A549 (cell line): ENCODE measurements around the gene CARD11. TPM values are rescaled to one million over a fixed set of nuclear protein-coding genes. Genes with fewer than 3 reads are reported as not detected.

Experiments
- ATAC-seq, 2 experiments: fragments of 200-7000 bp in 1 of 2; fragments of >200 bp in 1 of 2; cut with Nextera tagmentation in 1 of 2; cut with Tn5 transposase in 1 of 2; 3 replicates each; pipeline versions ENCODE4 v1.8.0 to v1.9.1; 2018 to 2020; ENCODE audit warnings: mild to moderate bottlenecking in 1 of 2, moderate library complexity in 1 of 2
- CTCF ChIA-PET: fragments of 300-600 bp; sonication (Branson Sonifier 250); formaldehyde crosslinking; extraction: SDS; loops from one replicate; lab custom pipeline; 2021; ENCODE audit warnings: antibody characterized with exemption, inconsistent platforms; lab: Yijun Ruan, JAX
- POLR2A ChIA-PET: fragments of 350-600 bp; formaldehyde crosslinking; extraction: SDS; loops from one replicate; lab custom pipeline; 2021; ENCODE audit warnings: antibody characterized with exemption, inconsistent platforms; lab: Yijun Ruan, JAX
- DNase-seq, 2 experiments: peaks; one replicate each; pipeline versions ENCODE4 v3.0.0 to v3.0.0-alpha.2; 2011 to 2016; ENCODE audit warnings: low read depth in 1 of 2, low spot score in 1 of 2
- FAIRE-seq: peaks from 2 replicates; lab custom pipeline; 2011; peaks lifted over from hg19 to GRCh38; lab: Jason Lieb, UNC
- H3K27ac ChIP-seq, 2 experiments: fragments of >200 bp; sonication (Bioruptor Twin); formaldehyde crosslinking; 3 replicates each; pipeline ENCODE4 v1.5.1; 2016 to 2017
- H3K4me1 ChIP-seq: fragments of >200 bp; sonication (Bioruptor Twin); formaldehyde crosslinking; 3 replicates; pipeline ENCODE4 v1.6.1; 2016
- H3K4me2 ChIP-seq: fragments of >200 bp; sonication (Bioruptor Twin); formaldehyde crosslinking; 3 replicates; pipeline ENCODE4 v1.6.1; 2016
- H3K4me3 ChIP-seq: fragments of >200 bp; sonication (Bioruptor Twin); formaldehyde crosslinking; 3 replicates; pipeline ENCODE4 v1.5.1; 2016
- H3K9me3 ChIP-seq: fragments of >200 bp; sonication (Bioruptor Twin); formaldehyde crosslinking; 3 replicates; pipeline ENCODE4 v1.6.1; 2016
- CEBPB ChIP-seq, 2 experiments: fragments of >200 bp in 1 of 2; sonication (Bioruptor Twin) in 1 of 2; formaldehyde crosslinking in 1 of 2; IDR thresholded peaks; 2 replicates each; pipeline ENCODE4 v1.6.1; 2012 to 2016
- ESRRA ChIP-seq: fragments of 150-350 bp; IDR thresholded peaks from 2 replicates; pipeline ENCODE4 v1.6.1; 2014; ENCODE audit warnings: mild to moderate bottlenecking, low read length, borderline replicate concordance
- FOSB ChIP-seq: fragments of 250-450 bp; sonication (Bioruptor Pico); IDR thresholded peaks from 2 replicates; pipeline ENCODE4 v1.5.0; 2020; ENCODE audit warnings: mild to moderate bottlenecking, moderate library complexity
- FOSL2 ChIP-seq, 2 experiments: fragments of 450-650 bp in 1 of 2; fragments of >200 bp in 1 of 2; sonication (Bioruptor Twin) in 1 of 2; formaldehyde crosslinking; IDR thresholded peaks; 2 replicates each; pipeline versions ENCODE4 v1.5.0 to v1.6.1; 2016 to 2020; ENCODE audit warnings: mild to moderate bottlenecking in 1 of 2, moderate library complexity in 1 of 2
- KDM1A ChIP-seq: fragments of 200-600 bp; sonication (generic); IDR thresholded peaks from 2 replicates; pipeline ENCODE4 v1.6.1; 2016; ENCODE audit warnings: low read depth, mild to moderate bottlenecking
- MAFK ChIP-seq: fragments of 450-650 bp; IDR thresholded peaks from 2 replicates; pipeline ENCODE4 v1.6.1; 2014; ENCODE audit not compliant: partially characterized antibody
- MYC ChIP-seq: IDR thresholded peaks from 2 replicates; pipeline ENCODE4 v1.6.1; 2012; ENCODE audit warnings: mild to moderate bottlenecking, inconsistent platforms, low read length, improper control_type of control experiment, borderline replicate concordance
- POLR2A ChIP-seq: IDR thresholded peaks from 2 replicates; pipeline ENCODE4 v1.6.1; 2012; ENCODE audit warnings: mild to moderate bottlenecking, low read length
- RAD21 ChIP-seq, 2 experiments: fragments of >200 bp in 1 of 2; sonication (Bioruptor Twin) in 1 of 2; formaldehyde crosslinking in 1 of 2; IDR thresholded peaks in 1 of 2; conservative IDR thresholded peaks in 1 of 2; 2 replicates in 1 of 2; 3 replicates in 1 of 2; pipeline ENCODE4 v1.6.1; 2012 to 2018; ENCODE audit warnings: inconsistent platforms in 1 of 2
- SMC3 ChIP-seq: fragments of >200 bp; sonication (Bioruptor Twin); formaldehyde crosslinking; IDR thresholded peaks from 3 replicates; pipeline ENCODE4 v1.6.1; 2018; ENCODE audit warnings: inconsistent platforms
- TFCP2L1 ChIP-seq: fragments of 250-450 bp; sonication (Bioruptor Pico); IDR thresholded peaks from 2 replicates; pipeline ENCODE4 v1.5.0; 2021; ENCODE audit warnings: mild to moderate bottlenecking
- TP53 ChIP-seq: fragments of 250-450 bp; sonication (Bioruptor Pico); IDR thresholded peaks from 2 replicates; pipeline ENCODE4 v1.5.0; 2021; ENCODE audit warnings: mild to moderate bottlenecking, moderate library complexity
- ZSCAN20 ChIP-seq: fragments of 250-450 bp; sonication (Bioruptor Pico); IDR thresholded peaks from 2 replicates; pipeline ENCODE4 v1.8.0; 2022; ENCODE audit warnings: mild to moderate bottlenecking, moderate library complexity
- WGBS: methylation state at CpG from one replicate; pipeline ENCODE4 v1.1.6; 2017; ENCODE audit errors: missing lambda C conversion rate; 5-methylcytosine and 5-hydroxymethylcytosine counted together
- polyA plus RNA-seq, 4 experiments: library from polyadenylated mRNA; depleted of rRNA in 3 of 4; stranded (reverse); fragments of >200 nt; fragmentation: RNase III in 1 of 4; extraction: RNeasy Plus Mini Kit Qiagen cat#74134 plus additional on column Dnase treatment in 1 of 4; gene quantifications; 2 replicates in 3 of 4; 3 replicates in 1 of 4; pipeline ENCODE4 v1.2.3, GENCODE V29; 2011 to 2017
- TF ChIP-seq, protein P1 (sequence below): fragments of 200-600 bp; sonication (generic); IDR thresholded peaks from 2 replicates; pipeline ENCODE4 v1.6.1; 2016; ENCODE audit warnings: antibody characterized with exemption, mild to moderate bottlenecking, moderate library complexity
- TF ChIP-seq, protein P2 (sequence below): fragments of 250-450 bp; sonication (Bioruptor Pico); IDR thresholded peaks from 2 replicates; pipeline ENCODE4 v1.5.0; 2020; ENCODE audit warnings: low read depth, mild to moderate bottlenecking, moderate library complexity
- TF ChIP-seq, protein P3 (sequence below): fragments of >200 bp; sonication (Bioruptor Twin); formaldehyde crosslinking; IDR thresholded peaks from 2 replicates; pipeline ENCODE4 v1.6.1; 2016
- TF ChIP-seq, protein P4 (sequence below): IDR thresholded peaks from 2 replicates; pipeline ENCODE4 v1.6.1; 2012

CARD11 gene
- polyA plus RNA-seq, 2 of the 4 experiments (the other 2 are of a cell fraction) = 0.48 to 1.1 TPM

DNA sequence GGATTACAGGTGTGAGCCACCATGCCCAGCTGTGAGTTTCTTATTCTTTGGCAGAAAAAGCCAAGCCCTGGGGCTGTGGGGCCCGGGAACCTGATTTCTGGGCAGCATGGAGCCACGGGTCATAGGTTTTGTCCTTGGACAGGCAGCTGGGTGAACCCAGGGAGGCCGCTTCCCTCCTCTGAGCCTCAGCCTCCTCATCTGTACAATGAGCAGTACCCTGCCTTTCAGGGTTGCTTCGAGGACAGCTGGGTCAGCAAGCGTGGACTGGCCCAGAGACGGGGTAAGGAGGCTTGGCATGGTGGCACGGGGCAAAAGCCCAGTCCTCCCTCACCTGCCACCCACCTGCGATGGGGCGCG is 115.4 kb downstream of the CARD11 start:
- no peak overlapping the region for H3K27ac ChIP-seq
- H3K4me2 ChIP-seq = no peak overlapping the region
- ChIA-PET CTCF (interaction anchor here (1.6 kb wide), 1 partner anchor 26 kb away, joined by 3 read pairs; no protein-coding TSS in a partner anchor), POLR2A (no interaction called here)
- DNase-seq (no peak), ATAC-seq (no peak), FAIRE-seq (no peak)
- no peaks in the 10 kb centered on the region for H3K9me3 ChIP-seq
- TF ChIP-seq SMC3 (no peak), FOSL2 (IDR thresholded peaks at IDR 0.05) (no peak), FOSL2 (CRISPR knock-in tag; IDR thresholded peaks at IDR 0.05) (no peak), KDM1A (no peak), RAD21 (conservative IDR thresholded peaks at IDR 0.05 in 1 of 2, IDR thresholded peaks at IDR 0.05 in 1 of 2) (no peak), ESRRA (no peak), MAFK (no peak)
- H3K4me1 ChIP-seq = peaks cover 1% of the 10 kb centered on the region; the same call in 1 of the 3 replicates
- WGBS = 69% methylated on average over 6 of the region's 10 CpGs
- H3K4me3 ChIP-seq = no peak overlapping the region

DNA sequence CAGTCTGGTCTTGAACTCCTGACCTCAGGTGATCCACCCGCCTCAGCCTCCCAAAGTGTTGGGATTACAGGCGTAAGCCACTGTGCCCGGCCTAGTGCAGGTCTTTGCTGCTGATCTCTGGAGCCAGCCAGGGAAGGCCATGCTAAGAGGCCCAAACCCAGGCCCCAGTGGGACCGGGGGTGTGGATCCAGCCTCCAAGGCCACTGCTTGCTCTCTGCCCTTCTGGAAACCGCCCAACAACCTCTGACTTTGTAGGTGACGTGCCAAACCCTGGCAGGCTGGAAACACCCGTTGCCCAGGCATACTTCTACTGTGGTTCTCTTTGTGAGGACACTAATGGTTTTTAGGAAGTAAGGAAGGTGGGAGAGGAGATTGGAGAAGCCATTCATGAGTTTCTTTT is 116.1 kb downstream of the CARD11 start:
- Histone ChIP-seq H3K4me3 (no peak overlapping the region), H3K4me1 (no peaks in the 10 kb centered on the region), H3K27ac (no peak overlapping the region), H3K4me2 (no peak overlapping the region), H3K9me3 (no peaks in the 10 kb centered on the region)
- ChIA-PET CTCF (interaction anchor here (1.0 kb wide), 1 partner anchor 16 kb away, joined by 3 read pairs; no protein-coding TSS in a partner anchor), POLR2A (no interaction called here)
- TF ChIP-seq TFCP2L1 (CRISPR knock-in tag) = no peak
- no peak for TF ChIP-seq FOSB
- WGBS = 68% methylated on average over 5 of the region's 7 CpGs
- DNase-seq = no peak
- no peak for ATAC-seq
- no peak for FAIRE-seq

DNA sequence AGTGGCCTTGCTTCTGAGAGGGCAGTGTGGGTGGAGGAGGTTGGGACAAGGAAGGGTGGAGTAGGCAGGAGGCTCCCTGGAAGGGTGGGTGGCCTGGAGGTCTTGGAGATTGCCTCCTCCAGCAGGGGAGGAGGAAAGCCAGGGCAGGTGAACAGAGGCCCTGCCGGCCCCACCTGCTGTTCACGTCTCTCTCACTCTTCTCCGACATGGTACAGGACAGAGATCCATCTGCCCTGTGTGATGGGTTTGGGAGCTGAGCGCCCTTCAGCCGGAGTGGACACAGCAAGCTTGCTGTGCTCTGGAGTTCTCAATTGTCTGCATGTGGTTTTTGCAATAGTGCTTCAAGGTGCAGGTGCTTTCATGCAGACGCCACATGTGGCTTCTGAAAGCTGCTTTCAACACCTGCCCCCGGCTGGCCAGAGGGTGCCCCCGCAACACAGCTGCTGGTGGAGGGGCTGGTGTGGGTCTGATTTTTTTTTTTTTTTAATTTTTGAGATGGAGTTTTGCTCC is 116.7 kb downstream of the CARD11 start:
- DNase-seq (no peak), ATAC-seq (no peak), FAIRE-seq (no peak)
- WGBS = 87% methylated on average over 8 of the region's 8 CpGs
- H3K4me2 ChIP-seq = no peak overlapping the region
- H3K9me3 ChIP-seq = no peaks in the 10 kb centered on the region
- H3K27ac ChIP-seq = no peak overlapping the region
- ChIA-PET POLR2A (no interaction called here), CTCF (interaction anchor here (0.6 to 1.2 kb wide), 5 partner anchors 10 to 228 kb away, joined by 3 to 4 read pairs (median 3); no protein-coding TSS in a partner anchor)
- TF ChIP-seq POLR2A (no peak), ZSCAN20 (CRISPR knock-in tag) (no peak), TP53 (CRISPR knock-in tag) (no peak), CEBPB (IDR thresholded peaks at IDR 0.05) (no peak), MYC (no peak)
- TF ChIP-seq, protein P1, sequence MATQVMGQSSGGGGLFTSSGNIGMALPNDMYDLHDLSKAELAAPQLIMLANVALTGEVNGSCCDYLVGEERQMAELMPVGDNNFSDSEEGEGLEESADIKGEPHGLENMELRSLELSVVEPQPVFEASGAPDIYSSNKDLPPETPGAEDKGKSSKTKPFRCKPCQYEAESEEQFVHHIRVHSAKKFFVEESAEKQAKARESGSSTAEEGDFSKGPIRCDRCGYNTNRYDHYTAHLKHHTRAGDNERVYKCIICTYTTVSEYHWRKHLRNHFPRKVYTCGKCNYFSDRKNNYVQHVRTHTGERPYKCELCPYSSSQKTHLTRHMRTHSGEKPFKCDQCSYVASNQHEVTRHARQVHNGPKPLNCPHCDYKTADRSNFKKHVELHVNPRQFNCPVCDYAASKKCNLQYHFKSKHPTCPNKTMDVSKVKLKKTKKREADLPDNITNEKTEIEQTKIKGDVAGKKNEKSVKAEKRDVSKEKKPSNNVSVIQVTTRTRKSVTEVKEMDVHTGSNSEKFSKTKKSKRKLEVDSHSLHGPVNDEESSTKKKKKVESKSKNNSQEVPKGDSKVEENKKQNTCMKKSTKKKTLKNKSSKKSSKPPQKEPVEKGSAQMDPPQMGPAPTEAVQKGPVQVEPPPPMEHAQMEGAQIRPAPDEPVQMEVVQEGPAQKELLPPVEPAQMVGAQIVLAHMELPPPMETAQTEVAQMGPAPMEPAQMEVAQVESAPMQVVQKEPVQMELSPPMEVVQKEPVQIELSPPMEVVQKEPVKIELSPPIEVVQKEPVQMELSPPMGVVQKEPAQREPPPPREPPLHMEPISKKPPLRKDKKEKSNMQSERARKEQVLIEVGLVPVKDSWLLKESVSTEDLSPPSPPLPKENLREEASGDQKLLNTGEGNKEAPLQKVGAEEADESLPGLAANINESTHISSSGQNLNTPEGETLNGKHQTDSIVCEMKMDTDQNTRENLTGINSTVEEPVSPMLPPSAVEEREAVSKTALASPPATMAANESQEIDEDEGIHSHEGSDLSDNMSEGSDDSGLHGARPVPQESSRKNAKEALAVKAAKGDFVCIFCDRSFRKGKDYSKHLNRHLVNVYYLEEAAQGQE = no peak
- TF ChIP-seq, protein P2, sequence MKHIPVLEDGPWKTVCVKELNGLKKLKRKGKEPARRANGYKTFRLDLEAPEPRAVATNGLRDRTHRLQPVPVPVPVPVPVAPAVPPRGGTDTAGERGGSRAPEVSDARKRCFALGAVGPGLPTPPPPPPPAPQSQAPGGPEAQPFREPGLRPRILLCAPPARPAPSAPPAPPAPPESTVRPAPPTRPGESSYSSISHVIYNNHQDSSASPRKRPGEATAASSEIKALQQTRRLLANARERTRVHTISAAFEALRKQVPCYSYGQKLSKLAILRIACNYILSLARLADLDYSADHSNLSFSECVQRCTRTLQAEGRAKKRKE = no peak
- TF ChIP-seq, protein P3, sequence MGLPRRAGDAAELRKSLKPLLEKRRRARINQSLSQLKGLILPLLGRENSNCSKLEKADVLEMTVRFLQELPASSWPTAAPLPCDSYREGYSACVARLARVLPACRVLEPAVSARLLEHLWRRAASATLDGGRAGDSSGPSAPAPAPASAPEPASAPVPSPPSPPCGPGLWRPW = no peak
- TF ChIP-seq, protein P4, sequence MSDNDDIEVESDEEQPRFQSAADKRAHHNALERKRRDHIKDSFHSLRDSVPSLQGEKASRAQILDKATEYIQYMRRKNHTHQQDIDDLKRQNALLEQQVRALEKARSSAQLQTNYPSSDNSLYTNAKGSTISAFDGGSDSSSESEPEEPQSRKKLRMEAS = no peak
- no peak overlapping the region for H3K4me3 ChIP-seq
- H3K4me1 ChIP-seq = no peaks in the 10 kb centered on the region
